ENCODE measurements around the gene CHD2.

DNA sequence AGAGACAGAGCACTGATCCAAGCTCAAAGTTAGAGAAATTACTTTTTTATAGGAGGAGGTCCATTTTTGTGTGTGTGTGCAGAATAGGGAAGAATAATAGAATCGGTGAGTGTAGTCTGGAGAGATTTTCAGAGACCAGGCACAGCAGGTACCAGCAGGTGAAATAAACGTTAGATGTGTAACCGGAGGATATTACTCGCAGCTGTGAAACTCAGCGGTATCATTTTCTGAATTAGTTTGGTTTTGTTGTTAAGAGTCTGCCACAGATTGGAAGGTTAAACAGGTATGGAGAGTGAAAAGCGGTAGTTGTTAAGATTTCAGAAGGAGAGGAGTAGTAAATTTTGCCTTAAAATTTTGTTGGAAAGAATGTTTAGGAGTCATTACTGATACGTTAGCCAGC lies 119.0 kb downstream of the CHD2 start:
- TF ChIP-seq, protein P1, sequence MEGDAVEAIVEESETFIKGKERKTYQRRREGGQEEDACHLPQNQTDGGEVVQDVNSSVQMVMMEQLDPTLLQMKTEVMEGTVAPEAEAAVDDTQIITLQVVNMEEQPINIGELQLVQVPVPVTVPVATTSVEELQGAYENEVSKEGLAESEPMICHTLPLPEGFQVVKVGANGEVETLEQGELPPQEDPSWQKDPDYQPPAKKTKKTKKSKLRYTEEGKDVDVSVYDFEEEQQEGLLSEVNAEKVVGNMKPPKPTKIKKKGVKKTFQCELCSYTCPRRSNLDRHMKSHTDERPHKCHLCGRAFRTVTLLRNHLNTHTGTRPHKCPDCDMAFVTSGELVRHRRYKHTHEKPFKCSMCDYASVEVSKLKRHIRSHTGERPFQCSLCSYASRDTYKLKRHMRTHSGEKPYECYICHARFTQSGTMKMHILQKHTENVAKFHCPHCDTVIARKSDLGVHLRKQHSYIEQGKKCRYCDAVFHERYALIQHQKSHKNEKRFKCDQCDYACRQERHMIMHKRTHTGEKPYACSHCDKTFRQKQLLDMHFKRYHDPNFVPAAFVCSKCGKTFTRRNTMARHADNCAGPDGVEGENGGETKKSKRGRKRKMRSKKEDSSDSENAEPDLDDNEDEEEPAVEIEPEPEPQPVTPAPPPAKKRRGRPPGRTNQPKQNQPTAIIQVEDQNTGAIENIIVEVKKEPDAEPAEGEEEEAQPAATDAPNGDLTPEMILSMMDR (conservative IDR thresholded peaks at IDR 0.05) = no peak
- TF ChIP-seq EZH2 (IDR thresholded peaks at IDR 0.05; ENCODE audit: low read depth) = no peak
